Activated T-cell treated with anti-CD3 and anti-CD28 coated beads for 4 hours (primary cell): ENCODE results near the gene MFSD11.
A peak's percentile ranks its signal among the peaks of the same experiment; 100 is the strongest.
"Not testable (repeated sequence)": the region's sequence is repeated elsewhere in the genome, so short reads cannot be mapped to it uniquely, and the experiment has no call there.

ENCODE experiments used
- DNase-seq: peaks from one replicate; pipeline ENCODE4 v3.0.0-alpha.2; 2020

MFSD11 gene

GRCh38 chr17:76808326-76808725 is 70.4 kb downstream of the MFSD11 start:
- no peak for DNase-seq

- no peak for DNase-seq
Measured at GRCh38 chr17:76810956-76811355, 73.0 kb downstream of the MFSD11 start.

GRCh38 chr17:76811834-76812233 is 73.9 kb downstream of the MFSD11 start:
- DNase-seq = no peak

GRCh38 chr17:76812263-76812662 is 74.3 kb downstream of the MFSD11 start:
- DNase-seq = no peak

- DNase-seq = no peak
Measured at GRCh38 chr17:76812968-76813367, 75.0 kb downstream of the MFSD11 start.

GRCh38 chr17:76815907-76816589 is 78.1 kb downstream of the MFSD11 start:
- not testable (repeated sequence) for DNase-seq

GRCh38 chr17:76816590-76817135 is 78.7 kb downstream of the MFSD11 start:
- peak; percentile 37 for DNase-seq

GRCh38 chr17:76820039-76820438 is 82.1 kb downstream of the MFSD11 start:
- DNase-seq = no peak

GRCh38 chr17:76820561-76820960 is 82.6 kb downstream of the MFSD11 start:
- no peak for DNase-seq

GRCh38 chr17:76822184-76822778 is 84.4 kb downstream of the MFSD11 start:
- DNase-seq = no peak

GRCh38 chr17:76824093-76824492 is 86.2 kb downstream of the MFSD11 start:
- no peak for DNase-seq

- DNase-seq = no peak
Measured at GRCh38 chr17:76826330-76827068, 88.6 kb downstream of the MFSD11 start.

- no peak for DNase-seq
Measured at GRCh38 chr17:76827736-76828135, 89.8 kb downstream of the MFSD11 start.
